A673 (cell line): ENCODE results near the gene PSMC4.

Experiments
- EZH2 ChIP-seq: fragments of 200-600 bp; sonication (generic); IDR thresholded peaks from 2 replicates; pipeline ENCODE4 v1.6.1; 2017; ENCODE audit warnings: borderline replicate concordance, low read depth, mild to moderate bottlenecking, mixed read lengths, antibody characterized with exemption, low read length; ENCODE audit not compliant: poor library complexity, severe bottlenecking
- TF ChIP-seq, protein P1 (sequence below): fragments of 300-800, 200-600 bp; sonication (generic); conservative IDR thresholded peaks from 2 replicates; pipeline ENCODE4 v1.5.1; 2017; ENCODE audit warnings: low read depth, mild to moderate bottlenecking, antibody characterized with exemption, low read length, moderate library complexity, mixed read lengths

DNA sequence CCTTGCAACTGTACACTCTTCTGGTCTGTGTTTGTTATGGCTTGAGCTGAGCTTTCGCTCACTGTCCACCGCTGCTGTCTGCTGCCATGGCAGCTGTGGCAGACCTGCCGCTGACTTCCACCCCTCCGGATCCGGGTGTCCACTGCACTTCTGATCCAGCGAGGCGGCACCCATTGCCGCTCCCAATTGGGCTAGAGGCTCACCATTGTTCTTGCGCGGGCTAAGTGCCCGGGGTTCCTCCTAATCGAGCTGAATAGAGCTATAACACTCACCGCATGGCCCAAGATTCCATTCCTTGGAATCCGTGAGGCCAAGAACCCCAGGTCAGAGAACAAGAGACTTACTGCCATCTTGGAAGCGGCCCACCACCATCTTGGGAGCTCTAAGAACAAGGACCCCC is 2.2 kb upstream of the PSMC4 start:
- TF ChIP-seq, protein P1, sequence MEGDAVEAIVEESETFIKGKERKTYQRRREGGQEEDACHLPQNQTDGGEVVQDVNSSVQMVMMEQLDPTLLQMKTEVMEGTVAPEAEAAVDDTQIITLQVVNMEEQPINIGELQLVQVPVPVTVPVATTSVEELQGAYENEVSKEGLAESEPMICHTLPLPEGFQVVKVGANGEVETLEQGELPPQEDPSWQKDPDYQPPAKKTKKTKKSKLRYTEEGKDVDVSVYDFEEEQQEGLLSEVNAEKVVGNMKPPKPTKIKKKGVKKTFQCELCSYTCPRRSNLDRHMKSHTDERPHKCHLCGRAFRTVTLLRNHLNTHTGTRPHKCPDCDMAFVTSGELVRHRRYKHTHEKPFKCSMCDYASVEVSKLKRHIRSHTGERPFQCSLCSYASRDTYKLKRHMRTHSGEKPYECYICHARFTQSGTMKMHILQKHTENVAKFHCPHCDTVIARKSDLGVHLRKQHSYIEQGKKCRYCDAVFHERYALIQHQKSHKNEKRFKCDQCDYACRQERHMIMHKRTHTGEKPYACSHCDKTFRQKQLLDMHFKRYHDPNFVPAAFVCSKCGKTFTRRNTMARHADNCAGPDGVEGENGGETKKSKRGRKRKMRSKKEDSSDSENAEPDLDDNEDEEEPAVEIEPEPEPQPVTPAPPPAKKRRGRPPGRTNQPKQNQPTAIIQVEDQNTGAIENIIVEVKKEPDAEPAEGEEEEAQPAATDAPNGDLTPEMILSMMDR, result no peak
- TF ChIP-seq EZH2, result no peak
